Measurements from ENCODE around the gene ARIH1.
"Not testable (repeated sequence)": the region's sequence is repeated elsewhere in the genome, so short reads cannot be mapped to it uniquely, and the experiment has no call there.

ARIH1 gene

GRCh38 chr15:72599855-72600464, 125.8 kb downstream of the ARIH1 start:
- DNase-seq (ENCODE audit: low read depth in 3 of 3): peak in 1 of 3 donors; percentile 14

DNA sequence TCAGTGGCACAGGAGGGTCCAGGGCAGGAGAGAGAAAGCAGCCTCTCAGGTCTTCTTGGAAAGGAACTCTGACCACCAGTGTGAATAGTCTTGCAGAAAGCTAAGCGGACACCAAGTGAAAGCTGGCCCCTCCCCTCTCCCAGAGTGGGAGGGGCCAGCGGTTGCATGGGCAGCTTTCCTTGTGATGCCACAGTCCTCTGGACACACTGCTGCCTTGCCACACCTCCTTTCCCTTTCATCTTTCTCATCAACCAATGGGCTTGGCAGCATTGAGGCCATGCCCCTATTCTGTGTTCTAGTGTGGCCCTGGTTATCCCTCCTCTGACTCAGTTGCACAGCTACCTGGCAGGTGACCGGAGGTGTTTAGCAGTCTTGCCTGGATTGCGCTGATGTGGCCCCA, 130.7 kb downstream of the ARIH1 start:
- DNase-seq (ENCODE audit: low read depth in 3 of 3): no peak

DNA sequence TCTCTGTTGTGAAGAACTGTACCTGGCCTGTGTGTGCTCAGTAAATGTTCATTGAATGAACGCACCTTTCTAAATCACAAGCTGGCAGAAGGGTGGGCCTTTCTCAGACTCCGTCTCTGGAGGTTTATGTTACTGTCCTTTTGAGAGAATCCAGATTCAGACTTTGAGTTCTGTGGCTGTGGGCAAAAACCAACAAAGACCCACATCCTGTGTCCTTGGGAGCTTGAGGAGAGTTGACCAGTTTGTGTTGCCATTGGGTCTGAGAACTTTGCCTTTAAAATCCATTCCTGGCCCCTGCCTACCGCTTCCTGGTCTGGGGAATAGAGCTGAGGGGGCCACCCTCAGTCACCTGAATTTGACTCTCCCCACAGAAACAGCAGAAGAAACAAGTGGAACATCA, 134.0 kb downstream of the ARIH1 start:
- DNase-seq (ENCODE audit: low read depth in 3 of 3): not testable (repeated sequence)

DNA sequence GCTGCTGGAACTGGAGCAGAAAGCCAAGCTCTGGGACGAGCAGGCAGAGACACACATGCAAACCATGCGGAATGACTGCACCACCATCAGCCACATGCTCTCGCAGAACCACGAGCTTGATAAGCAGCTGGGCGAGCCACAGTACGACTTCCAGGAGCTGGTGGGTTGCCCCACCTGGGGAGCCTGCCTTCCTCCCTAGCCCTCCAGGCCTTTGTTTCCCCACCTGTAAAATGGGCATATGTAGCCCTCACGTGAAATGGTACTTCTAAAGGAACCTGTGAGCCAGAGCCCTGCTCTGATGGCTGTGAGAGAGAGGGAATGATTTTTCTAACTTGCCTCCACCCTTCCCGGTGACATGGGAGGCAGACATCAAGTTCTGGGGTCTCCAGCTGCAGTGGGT, 135.7 kb downstream of the ARIH1 start:
- no peak for DNase-seq (ENCODE audit: low read depth in 3 of 3)

- DNase-seq (ENCODE audit: low read depth in 3 of 3): not testable (repeated sequence)
Observed at GRCh38 chr15:72612324-72612723, 138.2 kb downstream of the ARIH1 start.

DNA sequence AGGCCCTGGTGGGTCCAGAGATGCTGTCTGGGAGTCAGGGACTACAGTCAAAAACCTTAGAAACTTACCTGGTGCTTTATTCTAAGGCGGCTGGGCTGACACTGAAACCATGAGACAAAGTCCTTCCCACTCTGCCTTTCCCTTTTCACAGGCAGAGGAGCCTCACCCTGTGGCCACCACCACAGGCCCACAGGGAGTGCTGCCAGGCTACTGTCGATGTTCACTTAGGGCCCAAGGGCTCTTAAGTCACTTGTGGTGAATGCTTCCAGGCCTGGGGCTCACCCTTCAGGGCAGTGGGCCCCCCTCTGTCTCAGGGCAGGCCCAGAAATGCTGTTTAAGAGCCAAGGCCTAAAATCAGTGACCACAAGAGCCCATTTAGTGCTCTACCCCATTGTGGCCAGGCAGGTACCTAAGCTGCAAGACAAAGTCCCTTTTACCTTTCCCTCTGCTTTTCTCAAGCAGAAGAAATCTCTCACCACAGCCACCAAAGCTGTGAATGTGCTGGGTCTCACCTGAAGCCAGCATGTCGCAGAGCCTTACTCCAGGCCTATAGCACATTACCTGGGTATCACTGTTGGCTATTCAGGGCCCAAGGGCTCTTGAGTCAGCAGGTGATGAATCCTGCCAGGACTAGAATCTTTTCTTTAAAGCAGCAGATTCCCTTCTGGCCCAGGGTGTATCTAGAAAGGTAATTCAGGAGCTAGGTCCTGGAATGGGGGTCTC, 140.8 kb downstream of the ARIH1 start:
- no peak for DNase-seq (ENCODE audit: low read depth in 3 of 3)

DNA sequence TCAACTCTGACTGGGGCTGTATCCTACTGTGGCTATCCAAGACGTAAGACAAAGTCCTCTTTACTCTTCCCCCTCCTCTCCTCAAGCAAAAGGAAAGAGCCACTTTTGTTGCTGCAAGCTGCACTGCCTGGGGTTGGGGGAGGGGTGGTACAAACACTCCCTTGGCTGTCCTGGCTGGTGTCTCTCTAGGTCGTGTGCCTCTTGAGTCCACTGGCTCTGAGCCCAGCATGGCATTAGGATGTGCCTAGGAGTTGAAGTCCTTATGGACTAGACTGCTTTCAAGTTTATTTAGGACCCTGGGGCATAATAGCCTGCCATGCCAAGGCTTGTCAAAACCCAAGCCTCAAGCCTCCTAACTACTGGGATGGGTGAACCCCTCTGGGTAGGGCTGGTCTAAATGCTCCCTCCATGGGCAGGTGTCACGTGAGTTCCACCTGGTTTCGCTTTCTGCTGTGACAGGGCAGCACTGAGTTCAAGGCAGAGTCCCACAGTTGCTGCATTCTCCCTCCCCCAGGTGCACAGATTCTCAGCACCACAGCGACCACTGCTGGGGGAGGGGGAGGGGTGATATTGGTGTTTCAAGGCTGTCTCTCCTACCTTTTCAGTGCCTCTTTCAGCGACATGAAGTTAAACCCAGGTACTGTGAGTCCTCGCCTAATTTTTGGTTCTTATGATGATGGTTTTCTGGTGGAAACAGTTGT, 141.6 kb downstream of the ARIH1 start:
- DNase-seq (ENCODE audit: low read depth in 3 of 3): not testable (repeated sequence)

DNA sequence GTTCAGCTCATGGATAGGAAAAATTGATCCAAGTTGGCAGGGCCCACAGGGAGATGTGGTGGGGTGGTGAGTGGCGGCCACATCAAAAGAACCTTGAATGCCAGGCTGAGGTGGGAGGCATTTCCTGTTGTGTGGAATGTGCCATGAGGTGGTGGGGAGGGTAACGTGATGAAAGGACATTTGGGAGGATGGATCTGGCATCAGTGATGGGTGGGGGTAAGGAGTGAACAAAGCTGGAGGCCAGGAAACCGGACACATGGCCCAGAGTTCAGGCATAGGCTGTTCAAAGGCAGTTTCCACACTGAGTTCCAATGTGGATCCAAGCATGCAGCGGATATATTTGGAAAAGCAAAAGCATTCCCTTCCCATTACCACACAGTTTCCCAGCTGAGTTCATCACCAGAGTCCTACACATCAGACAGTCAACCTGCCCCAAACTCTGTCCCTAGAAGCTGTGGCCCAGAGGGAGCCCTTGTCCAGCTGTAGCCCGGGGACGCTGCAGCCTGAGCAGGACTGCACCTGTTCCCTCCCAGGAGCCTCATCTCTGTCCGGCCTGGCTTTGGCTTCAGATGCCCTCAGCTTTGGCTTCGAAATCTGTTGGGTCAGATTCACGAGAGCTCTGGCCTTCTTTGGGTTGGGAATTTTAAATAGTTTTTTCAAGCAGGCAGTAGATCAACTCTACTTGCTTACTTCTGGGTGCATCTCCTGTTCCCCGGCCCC, 142.5 kb downstream of the ARIH1 start:
- no peak for DNase-seq (ENCODE audit: low read depth in 3 of 3)

DNA sequence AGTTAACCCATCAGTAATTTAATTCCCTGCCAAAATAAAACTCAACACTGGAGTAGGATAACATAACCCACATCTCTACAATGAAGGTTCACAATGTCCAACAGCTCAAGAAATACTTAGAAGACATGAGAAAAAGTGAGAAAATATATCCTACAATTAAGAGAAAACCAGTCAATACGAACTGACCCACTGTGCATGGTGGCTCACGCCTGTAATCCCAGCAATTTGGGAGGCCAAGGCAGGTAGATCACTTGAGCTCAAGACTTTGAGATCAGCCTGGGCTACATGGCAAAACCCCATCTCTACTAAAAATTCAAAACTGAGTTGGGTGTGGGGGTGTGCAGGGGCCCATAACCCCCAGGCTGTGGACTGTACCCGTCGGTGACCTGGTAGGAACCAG, 149.7 kb downstream of the ARIH1 start:
- not testable (repeated sequence) for DNase-seq (ENCODE audit: low read depth in 3 of 3)

- not testable (repeated sequence) for DNase-seq (ENCODE audit: low read depth in 3 of 3)
Observed at GRCh38 chr15:72626153-72626552, 152.0 kb downstream of the ARIH1 start.

DNA sequence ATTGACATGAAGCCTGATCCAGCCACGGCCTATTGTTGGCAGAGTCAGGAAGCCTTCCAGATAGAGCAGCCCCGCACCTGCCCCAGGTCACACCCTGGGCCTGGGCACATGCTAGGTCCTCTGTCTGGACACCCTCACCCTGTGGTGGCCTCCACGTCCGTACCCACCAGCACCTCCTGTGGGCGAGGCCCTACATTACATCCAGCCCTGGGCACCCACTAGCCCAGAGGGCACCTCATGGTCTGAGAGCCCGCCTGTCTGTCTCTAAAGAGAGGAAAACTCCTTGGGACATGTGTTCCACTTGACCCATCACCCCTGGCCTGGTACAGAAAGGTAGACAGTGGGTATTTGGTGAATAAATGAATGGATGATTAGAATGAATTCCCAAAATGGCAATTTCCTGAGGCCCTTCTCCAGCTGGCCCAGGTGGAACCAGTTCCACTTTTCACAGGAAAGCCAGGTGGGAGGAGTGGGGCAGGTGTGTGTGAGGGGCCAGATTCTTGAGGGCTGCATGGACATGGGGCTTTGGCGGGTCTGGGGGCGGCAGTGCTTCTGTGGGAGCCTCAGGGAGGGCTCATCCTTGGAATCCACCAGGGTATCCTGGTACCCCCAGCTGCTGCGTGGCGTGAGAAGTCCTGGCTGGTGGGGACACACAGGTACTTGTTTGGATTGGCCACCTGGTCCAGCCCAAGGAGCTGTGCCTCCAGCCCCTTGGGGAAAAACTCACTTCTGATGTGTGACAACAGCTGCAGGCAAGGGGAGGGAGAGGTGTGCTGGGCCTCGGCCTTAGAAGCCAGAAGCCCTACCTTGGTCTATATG, 154.3 kb downstream of the ARIH1 start:
- DNase-seq (ENCODE audit: low read depth in 3 of 3): peak in 1 of 3 donors; percentile 3

GRCh38 chr15:72629068-72629570, 155.0 kb downstream of the ARIH1 start:
- not testable (repeated sequence) for DNase-seq (ENCODE audit: low read depth in 3 of 3)

DNA sequence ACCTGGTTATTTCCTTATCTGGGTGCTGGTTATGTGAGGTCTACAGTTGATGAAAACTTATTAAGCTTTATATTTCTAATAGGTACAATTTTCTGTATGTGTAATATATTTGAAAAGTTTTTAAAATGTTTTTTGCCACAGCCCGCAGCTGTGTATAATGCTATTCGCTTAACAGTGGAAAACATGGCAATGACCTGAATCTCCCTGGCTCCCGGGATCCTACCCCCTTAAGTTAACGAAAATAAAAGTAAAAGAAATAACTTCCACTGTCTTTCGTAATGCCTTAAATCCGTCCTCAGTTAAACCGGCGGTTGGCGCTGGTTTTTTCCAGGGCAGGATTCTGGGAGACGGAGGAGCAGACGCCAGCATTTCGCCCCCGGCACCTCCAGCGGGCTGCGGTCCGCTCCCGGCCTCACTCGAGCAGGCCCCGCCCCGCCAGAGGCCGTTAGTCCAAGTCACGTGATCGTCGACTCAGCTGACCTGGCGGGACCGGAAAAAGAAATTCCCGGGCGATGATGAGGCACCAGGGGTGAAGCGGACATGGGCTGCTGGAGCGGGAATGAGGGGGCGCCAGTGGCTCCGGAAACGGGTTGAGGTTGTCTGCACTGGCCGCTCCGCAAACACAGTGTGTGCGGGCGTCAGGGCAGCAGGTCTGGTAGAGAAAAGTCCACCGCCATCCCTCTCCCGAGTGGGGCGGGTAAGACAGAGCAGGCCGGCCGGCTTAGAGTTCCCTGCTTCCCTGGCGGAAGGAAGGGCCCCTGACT, 162.6 kb downstream of the ARIH1 start:
- DNase-seq (ENCODE audit: low read depth in 3 of 3): peak in 2 of 3 donors; percentile 46 to 48

DNA sequence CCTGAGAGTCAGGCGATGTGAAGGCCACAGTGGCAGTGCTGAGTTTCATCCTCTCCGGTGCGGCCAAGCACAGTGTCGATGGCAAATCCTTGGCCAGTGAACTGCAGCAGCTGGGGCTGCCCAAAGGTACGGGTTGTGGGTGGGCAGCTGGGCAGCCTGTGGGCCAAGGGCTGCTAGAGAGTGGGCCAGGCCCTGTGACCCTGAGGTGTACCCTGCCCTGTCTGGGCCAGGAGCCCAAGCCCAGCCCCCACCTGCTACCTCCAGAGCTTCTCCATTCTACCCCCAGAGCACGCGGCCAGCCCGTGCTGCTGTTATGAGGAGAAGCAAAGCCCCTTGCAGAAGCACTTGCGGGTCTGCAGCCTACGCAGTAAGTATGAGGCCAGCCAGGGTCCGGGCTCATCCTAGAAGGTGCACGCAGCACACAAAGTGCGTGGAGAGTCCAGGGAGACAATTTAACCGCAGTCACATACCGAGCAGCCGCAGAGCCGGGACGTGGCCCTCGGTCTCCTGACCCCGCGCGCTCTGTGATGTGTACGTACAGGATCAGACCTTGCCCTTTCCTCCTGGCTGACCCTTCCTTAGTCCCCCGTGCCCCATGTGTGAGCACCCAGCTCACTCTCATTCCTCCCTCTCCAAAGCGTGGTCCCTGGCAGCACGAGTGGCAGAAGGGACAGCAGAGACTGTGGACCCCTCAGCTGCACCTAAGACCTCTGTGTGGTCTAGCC, 165.8 kb downstream of the ARIH1 start:
- DNase-seq (ENCODE audit: low read depth in 3 of 3): not testable (repeated sequence)

- not testable (repeated sequence) for DNase-seq (ENCODE audit: low read depth in 3 of 3)
Observed at GRCh38 chr15:72642271-72642670, 168.1 kb downstream of the ARIH1 start.

- not testable (repeated sequence) for DNase-seq (ENCODE audit: low read depth in 3 of 3)
Observed at GRCh38 chr15:72648631-72649253, 174.6 kb downstream of the ARIH1 start.

Measured in stimulated activated CD4-positive, alpha-beta T cell treated with anti-CD3 and anti-CD28 coated beads, TNF-alpha, amount 100 ng/mL, for 48 hours (primary cell).